K562 (cell line): ENCODE results near the gene MTMR12. TPM values are rescaled to one million over a fixed set of nuclear protein-coding genes. Genes with fewer than 3 reads are reported as not detected.

Experiments used
- ATAC-seq: fragments of 200-7000 bp; cut with Tn5 transposase; 3 replicates; pipeline ENCODE4 v1.9.1; 2020; ENCODE audit warnings: moderate library complexity
- BruUV-seq: library from RNA; stranded (reverse); fragments of 400-500 nt; replicated peaks from 2 replicates; lab custom pipeline; 2021; lab: Mats Ljungman, UMichigan
- CTCF ChIA-PET: fragments of 300-600 bp; formaldehyde crosslinking; extraction: SDS; loops from one replicate; lab custom pipeline; 2021; ENCODE audit warnings: low intra/inter-chr PET ratio; lab: Yijun Ruan, JAX
- POLR2A ChIA-PET: fragments of 300-600, 350-650 bp; sonication (Branson Sonifier 250); formaldehyde crosslinking; extraction: SDS; loops from one replicate; lab custom pipeline; 2021; ENCODE audit warnings: antibody characterized with exemption, inconsistent platforms; lab: Yijun Ruan, JAX
- DNase-seq, 4 experiments: peaks; one replicate each; pipeline versions ENCODE4 v3.0.0 to v3.0.0-alpha.2; 2011 to 2018; ENCODE audit warnings: low spot score in 3 of 4, mixed read lengths in 3 of 4; ENCODE audit errors: extremely low read depth in 1 of 4
- FAIRE-seq: peaks from 2 replicates; lab custom pipeline; 2011; peaks lifted over from hg19 to GRCh38; lab: Jason Lieb, UNC
- H2AFZ ChIP-seq: 2 replicates; pipeline ENCODE4 v1.6.0; 2011; ENCODE audit warnings: low read depth, low read length, control low read depth, inconsistent platforms
- H3K27ac ChIP-seq: fragments of 200-600 bp; 3 replicates; pipeline ENCODE4 v1.8.0; 2011; ENCODE audit warnings: low read depth, mild to moderate bottlenecking, control low read depth, inconsistent platforms, low read length, moderate library complexity, mixed read lengths; ENCODE audit errors: extremely low read depth
- H3K27me3 ChIP-seq, 2 experiments: fragments of 300-600 bp in 1 of 2; 2 replicates in 1 of 2; 3 replicates in 1 of 2; pipeline versions ENCODE4 v1.6.0 to v1.8.0; 2011; ENCODE audit warnings: inconsistent platforms in 2 of 2, low read length in 2 of 2, mild to moderate bottlenecking in 1 of 2, mixed read lengths in 1 of 2, moderate library complexity in 1 of 2; ENCODE audit not compliant: control insufficient read depth in 2 of 2, insufficient read depth in 2 of 2
- H3K36me3 ChIP-seq: fragments of 300-600 bp; 3 replicates; pipeline ENCODE4 v1.8.0; 2011; ENCODE audit warnings: mild to moderate bottlenecking, low read length, inconsistent platforms; ENCODE audit not compliant: control insufficient read depth, insufficient read depth
- H3K4me1 ChIP-seq, 2 experiments: fragments of 200-600 bp in 1 of 2; replicated peaks in 1 of 2; 2 replicates in 1 of 2; 3 replicates in 1 of 2; pipeline versions ENCODE4 v1.5.1 to v1.8.0; 2011; ENCODE audit warnings: inconsistent platforms in 2 of 2, low read length in 2 of 2, mild to moderate bottlenecking in 1 of 2, mixed read lengths in 1 of 2, moderate library complexity in 1 of 2; ENCODE audit not compliant: control insufficient read depth in 2 of 2, insufficient read depth in 2 of 2
- H3K4me2 ChIP-seq: 2 replicates; pipeline ENCODE4 v1.6.1; 2011; ENCODE audit warnings: low read length, control low read depth, inconsistent platforms, mixed read lengths; ENCODE audit not compliant: insufficient read depth
- H3K4me3 ChIP-seq: fragments of 200-600 bp; sonication (generic), shearing (Covaris generic); 2 replicates; pipeline ENCODE4 v1.5.1; 2016; ENCODE audit warnings: control low read depth, inconsistent platforms
- H3K79me2 ChIP-seq: fragments of 200-600 bp; 3 replicates; pipeline ENCODE4 v1.8.0; 2011; ENCODE audit warnings: low read length, inconsistent platforms; ENCODE audit not compliant: control insufficient read depth, insufficient read depth
- H3K9ac ChIP-seq, 2 experiments: 2 replicates each; pipeline versions ENCODE4 v1.6.0 to v1.6.1; 2011; ENCODE audit warnings: low read depth in 2 of 2, low read length in 2 of 2, control low read depth in 1 of 2, inconsistent platforms in 1 of 2, mild to moderate bottlenecking in 1 of 2, mixed read lengths in 1 of 2; ENCODE audit not compliant: insufficient read depth in 1 of 2
- H3K9me1 ChIP-seq: one replicate; pipeline ENCODE4 v1.6.0; 2011; ENCODE audit warnings: inconsistent platforms, mild to moderate bottlenecking, low read length, moderate library complexity; ENCODE audit not compliant: control insufficient read depth, insufficient read depth
- H3K9me3 ChIP-seq: replicated peaks from 2 replicates; pipeline ENCODE4 v1.5.1; 2011; ENCODE audit warnings: low read depth, low read length, inconsistent platforms; ENCODE audit not compliant: control insufficient read depth, insufficient read depth
- H4K20me1 ChIP-seq: replicated peaks from 2 replicates; pipeline ENCODE4 v1.6.1; 2011; ENCODE audit warnings: low read length, inconsistent platforms, mixed read lengths; ENCODE audit not compliant: control insufficient read depth, insufficient read depth
- BRF2 ChIP-seq: IDR thresholded peaks from 3 replicates; pipeline ENCODE4 v1.6.1; 2011; ENCODE audit warnings: borderline replicate concordance, mild to moderate bottlenecking; ENCODE audit not compliant: insufficient read length, insufficient read depth
- CHCHD3 ChIP-seq: fragments of 250-450 bp; sonication (Bioruptor Pico); IDR thresholded peaks from 2 replicates; pipeline ENCODE4 v2.1.2; 2022; ENCODE audit warnings: mild to moderate bottlenecking
- CLOCK ChIP-seq: fragments of 250-450 bp; sonication (Bioruptor Pico); IDR thresholded peaks from 2 replicates; pipeline ENCODE4 v1.4.0; 2020; ENCODE audit warnings: mild to moderate bottlenecking, moderate library complexity, borderline replicate concordance
- ELF1 ChIP-seq: fragments of 200-800 bp; sonication (Bioruptor generic); IDR thresholded peaks from 2 replicates; pipeline ENCODE4 v1.6.1; 2016; ENCODE audit warnings: missing genetic modification characterization, missing compliant biosample characterization
- ELF2 ChIP-seq: fragments of 250-450 bp; sonication (Bioruptor Pico); IDR thresholded peaks from 2 replicates; pipeline ENCODE4 v1.5.0; 2021; ENCODE audit warnings: mild to moderate bottlenecking
- ETS1 ChIP-seq: conservative IDR thresholded peaks from 2 replicates; pipeline ENCODE4 v1.6.1; 2011; ENCODE audit warnings: low read depth, mild to moderate bottlenecking, low read length; ENCODE audit not compliant: control insufficient read depth
- HDAC6 ChIP-seq: IDR thresholded peaks from 2 replicates; pipeline ENCODE4 v1.6.1; 2012; ENCODE audit warnings: low read depth, mild to moderate bottlenecking, control low read depth, inconsistent platforms, low read length, moderate library complexity
- HMG20A ChIP-seq: fragments of 450-650 bp; formaldehyde crosslinking; conservative IDR thresholded peaks from 2 replicates; pipeline ENCODE4 v1.4.0; 2020; ENCODE audit warnings: mild to moderate bottlenecking, mixed read lengths
- MAFK ChIP-seq: IDR thresholded peaks from 2 replicates; pipeline ENCODE4 v1.6.1; 2011; ENCODE audit warnings: low read length, improper control_type of control experiment
- MCM5 ChIP-seq: fragments of 450-650 bp; IDR thresholded peaks from 2 replicates; pipeline ENCODE4 v1.6.1; 2016; ENCODE audit warnings: low read depth
- MYNN ChIP-seq, 2 experiments: sonication (generic); formaldehyde crosslinking in 1 of 2; IDR thresholded peaks; 2 replicates each; pipeline versions ENCODE4 v1.5.0 to v1.6.1; 2016 to 2020; ENCODE audit warnings: antibody characterized with exemption in 1 of 2, missing genetic modification reagents in 1 of 2
- NRF1 ChIP-seq, 2 experiments: fragments of 450-650 bp; IDR thresholded peaks in 1 of 2; conservative IDR thresholded peaks in 1 of 2; 2 replicates each; pipeline ENCODE4 v1.6.1; 2014; ENCODE audit warnings: mild to moderate bottlenecking in 2 of 2
- PHB ChIP-seq: fragments of 250-450 bp; sonication (Bioruptor Pico); IDR thresholded peaks from 2 replicates; pipeline ENCODE4 v1.5.0; 2021
- POLR3G ChIP-seq: IDR thresholded peaks from 2 replicates; pipeline ENCODE4 v1.6.1; 2011; ENCODE audit not compliant: insufficient read length, insufficient replicate concordance; ENCODE audit errors: extremely low read depth
- ZNF239 ChIP-seq: fragments of 250-450 bp; sonication (Bioruptor Pico); IDR thresholded peaks from 2 replicates; pipeline ENCODE4 v1.4.0; 2020; ENCODE audit warnings: mild to moderate bottlenecking
- ZNF316 ChIP-seq: fragments of 450-650 bp; IDR thresholded peaks from 2 replicates; pipeline ENCODE4 v1.6.1; 2016
- ZNF445 ChIP-seq: fragments of 250-450 bp; sonication (Bioruptor Pico); IDR thresholded peaks from 2 replicates; pipeline ENCODE4 v1.4.0; 2020; ENCODE audit warnings: low read depth, mild to moderate bottlenecking, moderate library complexity
- ZNF583 ChIP-seq: fragments of 250-450 bp; sonication (Bioruptor Pico); IDR thresholded peaks from 2 replicates; pipeline ENCODE4 v1.4.0; 2020
- WGBS: fragments of 100-300 bp; shearing (Covaris generic); methylation state at CpG from one replicate; pipeline ENCODE4 v1.1.6; 2016; ENCODE audit warnings: low coverage, mixed read lengths; ENCODE audit not compliant: insufficient coverage; ENCODE audit errors: missing lambda C conversion rate; 5-methylcytosine and 5-hydroxymethylcytosine counted together
- in situ Hi-C: fragments of 300-500 bp; cut with MboI; formaldehyde crosslinking; loops from 4 replicates; pipeline ENCODE4 v1.15.0; 2018; ENCODE audit warnings: inconsistent platforms, mixed read lengths
- intact Hi-C: fragments of 100-400 bp; cut with micrococcal nuclease; formaldehyde crosslinking; loops from 2 replicates; pipeline ENCODE4 v1.14.2; 2022
- polyA plus RNA-seq, 8 experiments: library from polyadenylated mRNA; depleted of rRNA in 4 of 8; stranded (reverse) in 5 of 8; unstranded in 3 of 8; fragments of >200 nt; fragmentation: Nextera tagmentation in 2 of 8; fragmentation: Illumina TruSeq in 1 of 8; extraction: Ambion mirVana in 2 of 8; extraction: Trizol in 1 of 8; gene quantifications; 2 replicates each; pipeline versions ENCODE4 v1.2.1 to v1.2.3, GENCODE V29; 2011 to 2014; ENCODE audit warnings: inconsistent platforms in 1 of 8, missing spikeins in 1 of 8
- total RNA-seq, 7 experiments: library from RNA; depleted of rRNA in 6 of 7; stranded (reverse); fragments of >200 nt in 6 of 7; fragmentation: Illumina TruSeq in 2 of 7; extraction: Trizol in 2 of 7; gene quantifications; 2 replicates each; pipeline versions ENCODE4 v1.2.1 to v1.2.3, GENCODE V29; 2011 to 2021; ENCODE audit warnings: low replicate concordance in 1 of 7

MTMR12 gene
- total and polyA plus RNA-seq, 9 of the 15 experiments (the other 6 are each of a cell fraction or from before 2014, with no cell fraction given), result 4.0 to 28.7 (median 17.1) TPM

- Histone ChIP-seq H3K27ac (no peak overlapping the region), H3K79me2 (no peaks in the 10 kb centered on the region), H3K9me1 (no peaks in the 10 kb centered on the region), H3K9me3 (no peaks in the 10 kb centered on the region), H4K20me1 (no peaks in the 10 kb centered on the region), H3K9ac (no peak overlapping the region), H3K27me3 (no peaks in the 10 kb centered on the region), H2AFZ (no peak overlapping the region), H3K4me2 (no peak overlapping the region), H3K4me3 (no peak overlapping the region), H3K36me3 (peaks cover 64% of the 10 kb centered on the region), H3K4me1 (no peaks in the 10 kb centered on the region)
- no TSS peak for BruUV-seq
- ATAC-seq, result no peak
- no peak for DNase-seq
- in situ Hi-C loops (no loop called here), intact Hi-C loops (no loop called here)
- POLR2A ChIA-PET, result no interaction called here
- TF ChIP-seq CHCHD3 (CRISPR knock-in tag), result no peak
- TF ChIP-seq MAFK, result no peak
- TF ChIP-seq BRF2, result no peak
- TF ChIP-seq ZNF583 (CRISPR knock-in tag), result no peak
- TF ChIP-seq MCM5, result no peak
- no peak for TF ChIP-seq NRF1 (conservative IDR thresholded peaks at IDR 0.05 in 1 of 2, IDR thresholded peaks at IDR 0.05 in 1 of 2)
- TF ChIP-seq ZNF445, result no peak
- TF ChIP-seq ELF1, result no peak
- TF ChIP-seq HDAC6, result no peak
- no peak for TF ChIP-seq POLR3G
- TF ChIP-seq PHB (CRISPR knock-in tag), result no peak
- TF ChIP-seq ELF2 (CRISPR knock-in tag), result no peak
- TF ChIP-seq MYNN (IDR thresholded peaks at IDR 0.05), result no peak
- TF ChIP-seq MYNN (CRISPR knock-in tag; IDR thresholded peaks at IDR 0.05), result no peak
- no peak for TF ChIP-seq HMG20A (CRISPR knock-in tag)
- TF ChIP-seq ZNF316, result no peak
- TF ChIP-seq CLOCK, result no peak
- no peak for TF ChIP-seq ZNF239 (CRISPR knock-in tag)
- no peak for TF ChIP-seq ETS1
- no peak for FAIRE-seq
- CTCF ChIA-PET, result no interaction called here
- WGBS, result 82% methylated on average over 8 of the region's 8 CpGs
Observed at GRCh38 chr5:32251871-32252458, 60.8 kb downstream of the MTMR12 start.
